GM19035 (cell line): ENCODE data around the gene TOMM6.

ENCODE experiments used
- ATAC-seq: cut with Tn5 transposase; IDR thresholded peaks from one replicate; pipeline ENCODE4 v1.9.1; 2021; ENCODE audit not compliant: unreplicated experiment

TOMM6 gene

DNA sequence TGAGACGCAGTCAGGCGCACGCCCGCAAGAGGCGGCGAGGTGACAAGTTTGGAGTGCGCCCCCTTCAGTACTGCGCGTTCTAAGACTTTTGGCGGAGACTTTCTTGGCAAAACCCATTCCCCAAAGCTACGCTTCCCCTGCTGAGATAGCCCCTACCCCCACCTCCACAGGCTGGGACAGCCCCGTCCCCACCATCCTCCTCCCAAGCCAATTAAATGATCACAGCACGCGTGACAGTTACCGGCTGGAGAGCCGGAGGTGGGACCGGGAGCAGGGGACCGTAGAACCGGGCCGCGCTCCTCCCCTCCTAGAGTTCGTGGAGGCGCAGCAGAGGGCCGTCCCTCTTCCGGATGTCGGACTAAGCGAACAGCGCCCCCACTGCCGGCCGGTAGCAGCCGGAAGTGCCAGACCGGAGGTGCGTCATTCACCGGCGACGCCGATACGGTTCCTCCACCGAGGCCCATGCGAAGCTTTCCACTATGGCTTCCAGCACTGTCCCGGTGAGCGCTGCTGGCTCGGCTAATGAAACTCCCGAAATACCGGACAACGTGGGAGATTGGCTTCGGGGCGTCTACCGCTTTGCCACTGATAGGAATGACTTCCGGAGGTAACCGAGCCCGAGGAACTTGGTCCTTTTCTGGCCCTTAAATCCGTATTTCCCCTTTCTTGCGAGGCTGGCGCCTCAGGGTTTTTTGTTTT lies at the start of gene TOMM6:
Gene TOMM6 (plus strand): TSS at position 476 of the 699 bp plus-strand sequence. CDS start 4 bp downstream, at position 480.
- peak; percentile 87 for ATAC-seq

DNA sequence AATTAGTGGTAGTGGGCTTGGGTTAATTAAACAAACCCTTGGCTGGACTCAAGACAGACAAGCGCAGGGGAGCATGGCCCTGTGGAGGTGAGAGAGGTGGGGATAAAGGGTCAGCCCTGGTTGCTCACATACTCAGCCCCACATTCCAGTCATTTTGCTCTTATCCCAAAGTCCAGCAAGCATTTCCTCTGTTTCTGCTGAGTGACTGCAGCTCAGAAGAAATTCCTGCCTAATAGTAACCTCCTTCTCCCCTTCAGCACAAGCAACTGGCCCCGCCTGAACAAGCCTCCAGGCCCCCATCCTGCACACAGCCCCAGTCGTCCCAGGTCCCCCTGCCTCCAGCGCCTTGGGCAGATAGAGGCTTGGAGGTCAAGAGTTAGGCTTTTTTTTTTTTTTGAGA lies 48.5 kb upstream of the TOMM6 start:
- ATAC-seq: no peak

DNA sequence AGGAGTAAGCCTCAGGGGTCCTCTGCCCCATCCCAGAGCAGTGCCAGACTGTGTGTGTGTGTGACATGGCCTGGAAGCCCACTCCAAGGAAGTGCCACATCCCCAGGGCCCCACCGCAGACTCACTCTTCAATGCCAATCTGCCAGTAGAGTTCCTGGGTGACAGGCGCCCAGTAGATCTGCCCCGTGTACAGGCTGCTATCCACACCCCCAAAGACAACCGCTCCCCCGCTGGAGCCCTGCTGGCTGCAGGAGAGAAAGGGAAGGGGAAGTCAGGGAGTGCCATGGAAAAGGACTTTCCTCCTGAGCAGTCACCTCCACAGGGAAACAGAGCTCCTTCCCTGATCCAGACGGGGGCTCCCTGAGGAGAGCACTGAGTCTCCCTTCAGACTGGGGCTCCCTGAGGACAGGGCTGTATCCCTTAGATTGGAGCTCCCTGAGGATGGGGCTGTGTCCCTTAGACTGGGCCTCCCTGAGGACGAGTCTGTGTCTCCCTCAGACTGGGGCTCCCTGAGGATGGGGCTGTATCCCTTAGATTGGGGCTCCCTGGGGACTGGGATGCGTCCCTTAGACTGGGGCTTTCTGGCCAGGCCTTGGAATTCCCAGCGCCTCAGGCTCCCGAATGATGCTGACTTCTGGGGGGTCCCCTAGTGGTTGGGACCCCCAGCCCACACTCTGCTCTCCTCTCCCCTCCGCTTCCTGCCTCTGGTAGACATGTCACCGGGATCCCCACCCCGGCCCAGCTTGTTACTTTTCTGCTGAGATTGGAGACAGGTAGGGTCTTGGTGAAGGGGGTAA lies 46.9 kb upstream of the TOMM6 start:
- no peak for ATAC-seq

DNA sequence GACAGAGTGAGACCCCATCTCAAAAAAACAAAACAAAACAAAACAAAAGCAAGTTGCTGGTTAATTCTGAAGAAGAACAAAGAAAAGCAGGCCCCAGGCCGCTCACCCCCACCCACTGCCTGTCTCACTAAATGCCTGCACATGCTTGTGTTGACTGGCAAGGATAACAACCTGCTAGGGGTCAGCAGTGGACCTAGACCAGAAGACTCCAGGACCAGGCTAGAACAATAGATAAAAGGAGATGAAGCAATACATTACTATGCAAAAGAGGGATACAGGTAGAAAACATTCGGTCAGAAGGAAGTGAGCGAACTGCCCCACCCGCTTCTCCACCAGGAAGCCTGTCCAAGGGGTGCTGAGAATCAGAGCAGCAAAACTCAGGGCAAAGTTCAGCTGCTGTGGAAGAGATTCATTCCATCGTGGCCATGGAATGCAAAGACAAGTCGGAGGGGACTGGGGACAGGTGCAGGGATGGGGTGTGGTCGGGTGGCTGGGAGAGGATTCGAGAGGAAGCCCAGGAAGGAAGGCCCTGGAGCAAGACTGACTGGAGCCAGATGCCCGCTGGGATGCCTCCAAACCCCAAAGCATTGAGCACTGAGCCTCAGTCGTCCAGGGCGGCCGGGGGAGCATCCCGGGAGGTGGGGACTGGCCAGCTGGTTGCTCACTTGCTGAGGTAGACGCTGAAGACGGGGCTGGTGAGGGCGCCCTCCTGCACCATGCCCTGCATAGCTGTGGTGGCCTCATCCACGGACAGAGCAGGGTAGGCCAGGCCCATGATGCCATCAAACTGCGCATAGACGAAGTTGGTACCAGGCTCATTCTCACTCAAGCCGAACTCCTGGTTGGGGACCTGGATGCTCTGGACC lies 45.6 kb upstream of the TOMM6 start:
- no peak for ATAC-seq

DNA sequence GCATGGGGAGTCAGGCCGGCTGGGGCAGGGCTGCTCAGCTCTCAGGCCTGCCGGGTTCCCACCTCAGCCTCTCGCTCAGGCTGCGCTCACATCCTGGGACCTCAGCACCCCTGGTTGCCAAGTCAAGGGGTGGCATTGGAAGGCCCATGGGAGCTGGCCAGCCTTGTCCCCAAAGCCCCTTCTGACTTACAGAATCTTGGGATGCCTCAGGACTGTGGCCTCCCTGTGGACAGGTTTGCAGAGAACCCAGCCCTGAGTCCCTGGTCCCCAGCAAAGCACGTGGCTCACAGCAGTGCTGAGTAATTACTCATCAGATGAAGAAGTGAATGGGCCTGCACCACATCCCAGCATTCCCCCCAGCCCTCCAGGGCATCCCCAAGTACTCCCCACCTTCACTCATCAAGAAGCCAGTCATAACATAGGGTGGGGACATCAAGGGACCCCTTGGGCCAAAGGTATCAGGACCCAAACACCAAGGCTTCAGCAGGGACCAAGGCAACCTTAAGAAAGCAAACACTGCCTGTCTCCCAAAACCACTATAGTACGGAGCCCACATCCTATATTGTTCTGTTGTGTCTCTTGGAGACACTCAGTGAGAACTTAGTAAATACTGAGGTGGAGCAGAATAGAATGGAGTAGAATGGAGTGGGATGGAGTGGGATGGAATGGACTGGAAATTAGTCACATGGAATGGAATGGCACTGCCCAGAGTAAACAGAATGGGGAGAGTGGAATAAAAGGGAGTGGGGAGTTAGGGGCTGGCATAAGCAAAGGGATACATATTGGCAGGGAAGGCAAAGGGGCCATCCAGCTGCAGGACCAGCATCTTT lies 43.9 kb upstream of the TOMM6 start:
- no peak for ATAC-seq

DNA sequence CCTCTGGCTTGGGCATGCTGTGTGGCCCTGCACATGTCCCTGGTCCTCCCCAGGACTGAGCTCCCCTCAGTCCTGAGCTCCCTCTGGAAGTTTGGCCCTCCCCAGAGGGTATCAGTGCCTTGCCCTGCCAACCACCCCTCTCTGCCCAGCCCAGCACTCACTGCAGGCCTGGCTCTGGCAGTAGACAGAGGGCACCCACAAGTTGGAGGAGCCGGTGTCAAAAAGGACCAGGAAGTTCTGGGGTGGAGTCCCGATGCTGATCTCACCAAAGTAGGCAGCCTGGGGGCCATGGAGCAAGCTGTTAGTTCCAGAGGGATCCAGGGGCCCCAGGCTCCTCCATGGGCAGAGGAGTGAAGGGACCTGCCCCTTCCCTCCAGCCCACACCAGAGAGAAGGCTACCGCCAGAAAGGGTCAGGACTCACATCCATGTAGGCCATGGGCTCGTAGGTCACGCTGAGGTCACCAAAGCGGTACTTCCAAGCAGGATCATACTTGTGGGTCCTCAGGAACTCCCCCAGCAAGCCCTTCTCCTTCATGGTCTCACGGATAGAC lies 43.2 kb upstream of the TOMM6 start:
- ATAC-seq: no peak

DNA sequence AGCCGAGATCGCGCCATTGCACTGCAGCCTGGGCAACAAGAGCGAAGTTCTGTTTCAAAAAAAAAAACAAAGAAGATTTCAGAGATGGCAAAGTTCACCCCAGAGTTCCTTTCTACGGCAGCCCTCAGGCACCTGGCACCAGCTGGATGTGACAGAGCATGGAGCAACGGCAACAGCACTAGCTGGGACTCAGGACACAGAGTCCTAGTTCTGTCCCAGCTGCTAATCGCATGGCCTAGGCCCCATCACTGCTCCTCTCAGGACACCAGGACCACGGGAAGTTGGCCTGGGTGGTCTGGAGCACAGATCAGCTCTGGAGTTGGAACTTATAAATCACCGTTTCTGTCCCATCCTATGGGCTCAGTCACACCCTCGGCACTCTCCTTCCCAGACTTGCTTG lies 41.4 kb upstream of the TOMM6 start:
- no peak for ATAC-seq

DNA sequence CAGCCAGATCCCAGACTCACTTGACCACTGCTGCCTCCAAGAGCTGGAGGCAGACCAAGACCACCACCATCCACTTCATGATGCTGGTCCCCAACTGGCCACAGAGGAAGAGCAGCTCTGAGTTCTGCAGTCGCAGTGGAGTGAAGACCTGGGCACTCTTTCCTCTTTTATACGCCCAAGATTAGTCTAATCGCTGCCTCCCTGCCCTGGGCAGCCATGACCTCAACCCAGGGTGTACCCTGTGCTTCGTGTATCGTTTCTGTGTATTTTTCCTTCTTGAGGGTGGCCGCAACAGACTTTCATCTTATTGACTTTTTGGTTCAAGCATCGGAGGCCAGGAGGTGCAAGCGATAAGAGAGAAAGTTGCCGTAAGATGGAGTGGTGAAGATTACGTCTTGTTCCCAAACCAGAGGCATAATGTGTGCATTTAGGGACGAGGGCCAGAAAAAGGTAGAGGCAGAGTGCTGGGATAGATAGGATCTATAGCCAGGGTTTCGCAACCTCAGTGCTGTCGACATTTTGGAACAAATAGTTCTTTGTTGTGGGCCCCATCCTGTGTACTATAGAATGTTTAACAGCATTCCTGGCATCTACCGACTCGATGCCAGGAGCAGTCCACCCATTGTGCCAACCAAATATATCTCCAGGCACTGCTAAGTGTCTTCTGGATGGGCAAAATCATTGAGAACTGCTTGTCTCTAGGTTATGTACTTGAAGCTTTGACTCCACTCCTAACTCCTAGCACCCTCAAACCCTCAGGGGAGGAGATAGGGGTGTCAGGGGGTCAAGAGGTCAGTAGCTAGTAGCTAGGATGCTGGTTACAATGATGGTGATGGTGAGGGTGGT lies 40.0 kb upstream of the TOMM6 start, which contains the start of gene PGC:
Gene PGC (minus strand): TSS at position 142 of the 846 bp plus-strand sequence. CDS start 63 bp downstream, at position 79.
- no peak for ATAC-seq

DNA sequence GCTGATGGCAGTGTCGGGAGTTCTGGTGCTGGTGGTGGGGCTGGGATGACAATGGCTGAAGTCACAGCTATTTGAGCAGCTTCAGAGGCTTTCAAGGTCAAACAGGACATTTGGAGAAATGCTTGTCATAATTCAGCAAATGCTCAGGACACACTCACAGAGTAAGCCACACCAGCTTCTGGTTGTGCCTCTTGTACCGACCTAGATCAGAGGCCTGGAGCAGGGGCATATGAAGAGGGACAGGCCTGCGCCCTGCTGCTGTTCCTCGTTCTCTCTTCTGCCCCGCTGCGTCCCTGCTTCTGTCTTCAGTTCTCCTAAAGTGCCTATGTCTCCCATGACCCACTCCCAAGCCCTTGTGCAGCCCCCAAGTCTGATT lies 39.4 kb upstream of the TOMM6 start:
- no peak for ATAC-seq

DNA sequence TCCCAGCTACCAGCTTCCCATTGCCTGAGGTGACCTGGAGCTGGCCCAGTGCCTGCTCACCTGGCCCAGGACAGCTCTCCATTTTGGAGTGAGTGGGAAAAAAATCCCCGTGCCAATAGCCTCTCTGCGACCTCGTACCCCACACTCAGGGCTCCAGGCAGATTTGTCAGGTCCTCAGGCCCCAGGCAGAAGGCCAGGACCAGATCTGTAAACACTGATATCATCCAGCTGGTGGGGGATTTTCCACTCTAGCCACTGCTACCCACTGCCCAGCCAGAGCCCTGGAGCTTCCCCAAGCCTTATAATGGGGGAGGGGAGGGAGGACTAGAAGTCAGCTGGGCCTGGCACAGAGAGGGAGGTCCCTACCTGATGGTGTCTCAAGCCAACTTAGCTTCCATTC lies 39.0 kb upstream of the TOMM6 start:
- ATAC-seq: no peak

DNA sequence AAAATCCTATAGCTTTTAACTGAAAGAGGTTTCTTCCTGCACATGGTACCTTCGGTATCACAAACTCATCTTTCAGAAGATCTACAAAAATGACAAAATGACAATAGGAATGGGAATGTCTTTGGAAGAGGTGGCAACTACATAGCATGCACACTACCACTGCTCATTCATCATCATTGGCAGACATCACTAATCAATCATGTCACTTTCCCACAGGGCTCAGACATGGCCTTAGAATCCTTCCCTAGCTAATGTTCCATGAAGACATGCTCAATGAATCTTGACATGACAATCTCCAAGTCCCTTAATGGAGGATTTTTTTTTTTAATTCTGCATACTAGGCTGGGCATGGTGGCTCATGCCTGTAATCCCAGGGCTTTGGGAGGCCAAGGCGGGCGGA lies 37.1 kb upstream of the TOMM6 start:
- no peak for ATAC-seq

DNA sequence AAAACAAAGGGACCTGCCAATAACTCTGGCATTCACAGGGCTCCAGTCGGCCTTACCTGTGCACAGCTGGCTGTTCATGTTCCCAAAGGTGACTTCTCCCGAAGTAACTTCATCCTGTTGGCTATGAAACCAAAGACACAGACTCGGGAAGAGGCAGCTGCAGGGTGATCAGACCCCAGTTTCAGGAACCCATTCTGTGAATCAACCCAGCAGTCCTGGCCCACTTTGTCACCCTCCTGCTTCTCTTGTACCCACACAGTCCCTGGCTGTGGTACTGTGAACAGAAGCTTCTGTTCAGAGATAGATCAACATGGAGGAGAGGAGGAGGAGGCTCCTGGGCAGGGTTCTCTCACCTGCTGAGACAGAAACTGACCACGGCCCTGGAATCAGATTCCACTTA lies 31.6 kb upstream of the TOMM6 start:
- ATAC-seq: no peak

DNA sequence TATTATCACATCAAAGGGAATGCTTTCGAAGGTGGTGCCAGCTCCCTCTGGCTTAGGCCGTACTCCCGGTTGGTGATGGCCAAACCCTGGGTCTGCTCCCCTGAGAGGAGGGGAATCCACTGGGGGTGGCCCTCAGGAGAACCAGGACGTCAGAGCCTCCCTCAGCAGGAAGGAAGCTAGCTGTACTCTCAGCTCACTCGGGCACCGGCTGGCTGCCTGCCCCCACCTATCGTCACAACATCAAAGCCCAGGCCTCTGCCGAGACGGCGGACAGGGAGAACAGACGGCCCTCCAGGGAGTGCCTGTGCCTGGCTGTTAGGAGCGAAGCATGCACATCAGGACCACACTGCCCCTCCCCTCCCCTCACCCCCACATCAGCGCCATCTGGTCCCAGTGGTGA lies 31.1 kb upstream of the TOMM6 start:
- no peak for ATAC-seq

DNA sequence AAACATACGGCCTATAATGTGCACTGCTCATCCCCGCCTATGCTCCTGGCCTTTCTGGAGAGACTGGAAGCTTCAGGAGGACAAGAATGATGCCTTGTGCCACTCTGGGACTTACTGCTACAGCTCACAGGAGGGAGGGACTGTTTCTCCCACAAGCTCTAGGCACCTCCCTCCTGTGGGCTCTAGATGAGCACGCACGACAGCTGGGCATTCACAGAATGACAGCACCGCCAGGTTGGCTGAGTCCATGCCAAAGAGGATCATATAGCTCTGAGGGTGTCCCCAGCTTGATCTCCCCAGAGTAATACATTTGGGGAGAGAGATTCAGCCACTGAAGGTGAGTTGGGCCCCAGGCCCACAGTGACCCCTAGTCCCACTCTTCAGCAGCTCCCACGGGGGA lies 30.2 kb upstream of the TOMM6 start:
- no peak for ATAC-seq

DNA sequence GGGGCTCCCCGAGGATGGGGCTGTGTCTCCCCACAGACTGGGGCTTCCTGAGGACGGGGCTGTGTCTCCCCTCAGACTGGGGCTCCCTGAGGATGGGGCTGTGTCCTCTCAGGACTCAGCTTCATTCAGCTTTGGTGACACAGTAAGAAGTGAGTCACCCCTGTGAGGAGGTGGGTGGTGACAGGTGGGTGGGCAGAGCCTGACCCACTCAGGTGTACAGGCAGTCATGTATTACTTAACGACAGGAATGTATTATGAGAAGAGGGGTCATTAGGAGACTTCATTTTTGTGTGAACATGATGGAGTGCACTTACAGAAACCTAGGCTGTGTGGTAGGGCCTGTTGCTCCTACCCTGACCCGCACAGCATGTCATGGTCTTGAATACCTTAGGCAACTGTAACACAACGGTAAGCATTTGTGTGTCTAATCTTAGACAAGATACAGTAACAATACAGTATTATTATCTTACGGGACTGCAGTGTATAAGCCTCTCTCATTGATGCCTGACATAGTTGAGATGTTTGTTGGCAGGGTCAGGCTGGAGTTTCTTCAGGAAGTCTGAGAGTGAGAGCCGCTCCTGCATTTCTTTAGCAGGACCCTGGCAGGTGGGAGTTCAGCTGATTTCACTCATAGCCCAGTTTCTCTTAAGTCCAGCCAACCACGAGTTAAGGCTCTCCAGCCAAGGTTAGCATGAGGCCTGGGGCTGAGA lies 29.4 kb upstream of the TOMM6 start:
- ATAC-seq: no peak

DNA sequence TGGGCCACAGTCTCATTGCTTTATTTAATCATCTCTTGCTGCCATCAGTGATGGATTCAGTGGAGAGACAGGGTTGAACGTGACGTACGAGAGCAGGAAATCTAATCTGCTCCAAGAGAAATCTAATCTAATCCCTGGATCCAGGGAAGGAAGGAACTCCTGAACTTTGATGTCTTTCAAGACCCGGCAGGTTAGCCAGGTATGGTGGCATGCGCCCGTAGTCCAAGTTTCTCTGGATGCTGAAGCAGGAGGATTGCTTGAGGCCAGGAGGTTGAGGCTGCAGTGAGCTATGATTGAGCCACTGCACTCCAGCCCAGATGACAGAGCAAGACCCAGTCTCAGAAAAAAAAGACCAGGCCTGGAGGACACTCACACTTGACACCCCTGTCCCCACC lies 28.9 kb upstream of the TOMM6 start:
- no peak for ATAC-seq

DNA sequence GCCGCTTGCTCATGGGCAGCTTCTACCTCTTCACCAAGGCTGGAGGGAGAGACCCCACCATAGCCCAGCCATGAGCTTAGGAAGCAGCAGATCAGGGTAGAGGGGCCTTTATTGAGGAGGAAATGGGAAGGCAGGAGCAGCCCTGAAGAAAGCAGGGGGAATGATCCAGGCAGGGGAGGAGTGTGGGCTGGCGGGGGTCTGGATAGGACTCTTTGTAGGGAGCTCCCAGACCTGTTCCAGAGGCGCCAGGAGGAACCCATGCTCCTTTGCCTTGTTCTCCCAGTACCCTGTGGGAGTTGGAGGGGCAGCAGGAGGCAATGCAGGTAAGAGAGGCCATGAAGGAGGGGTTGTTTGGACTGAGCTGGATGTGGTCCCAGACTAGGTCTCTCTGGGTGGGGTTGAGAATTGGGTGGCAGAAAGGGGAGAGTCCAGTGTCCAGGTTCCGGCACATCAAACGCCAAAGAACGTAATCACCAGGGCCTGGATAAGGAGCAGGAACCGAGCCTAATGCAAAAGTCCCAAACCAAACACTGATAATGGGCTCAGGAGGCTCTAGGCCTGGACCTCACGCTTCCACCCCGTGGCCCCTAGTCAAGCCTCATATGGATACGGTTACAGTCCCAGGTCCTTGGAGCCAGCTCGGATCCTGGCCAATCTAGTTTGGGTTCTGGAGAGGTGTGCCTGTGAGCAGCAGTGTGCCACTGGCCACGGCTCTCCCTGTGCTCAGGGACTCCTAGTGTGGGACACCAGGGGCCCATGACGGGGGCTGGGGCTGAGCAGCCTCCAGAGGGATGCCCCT lies 28.2 kb upstream of the TOMM6 start:
- no peak for ATAC-seq
